ENCODE results near the gene SHROOM3.

SHROOM3 gene

DNA sequence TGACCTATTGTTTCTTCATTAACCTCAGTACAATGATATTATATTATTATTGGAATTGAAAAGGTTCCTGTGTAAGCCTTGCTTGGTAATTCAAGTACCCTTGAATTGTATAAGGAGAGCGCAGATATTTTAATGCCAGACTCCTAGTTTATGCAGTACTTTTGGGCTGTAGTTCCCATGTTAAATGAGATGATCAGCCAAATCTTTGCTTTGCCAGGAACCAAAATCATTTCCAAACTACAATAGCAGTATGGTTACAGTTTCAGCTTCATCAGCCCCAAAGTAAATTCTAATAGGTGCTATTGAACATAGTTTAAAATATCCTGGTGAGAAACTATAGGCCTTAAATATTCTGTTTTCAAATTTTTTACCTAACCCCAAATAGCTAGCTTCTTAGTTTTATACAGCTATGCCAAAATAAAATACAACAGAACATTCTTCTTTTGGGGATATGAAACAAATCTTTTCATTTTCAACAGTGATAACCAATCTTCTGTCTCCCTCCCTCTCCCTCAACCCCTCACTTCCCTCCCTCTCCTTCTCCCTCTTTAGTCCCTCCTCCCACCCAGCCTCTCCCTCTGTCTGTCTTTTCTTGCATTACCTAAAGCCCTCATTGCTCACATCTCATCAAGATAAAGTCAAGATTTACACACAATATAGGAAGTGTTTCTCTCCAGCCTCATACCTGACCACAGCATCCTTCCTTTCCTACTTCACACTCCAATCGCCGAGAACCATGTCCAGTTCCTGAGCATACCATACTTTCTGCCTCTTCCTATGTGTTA, 190.1 kb downstream of the SHROOM3 start:
- DNase-seq (ENCODE audit: low spot score) = no peak

DNA sequence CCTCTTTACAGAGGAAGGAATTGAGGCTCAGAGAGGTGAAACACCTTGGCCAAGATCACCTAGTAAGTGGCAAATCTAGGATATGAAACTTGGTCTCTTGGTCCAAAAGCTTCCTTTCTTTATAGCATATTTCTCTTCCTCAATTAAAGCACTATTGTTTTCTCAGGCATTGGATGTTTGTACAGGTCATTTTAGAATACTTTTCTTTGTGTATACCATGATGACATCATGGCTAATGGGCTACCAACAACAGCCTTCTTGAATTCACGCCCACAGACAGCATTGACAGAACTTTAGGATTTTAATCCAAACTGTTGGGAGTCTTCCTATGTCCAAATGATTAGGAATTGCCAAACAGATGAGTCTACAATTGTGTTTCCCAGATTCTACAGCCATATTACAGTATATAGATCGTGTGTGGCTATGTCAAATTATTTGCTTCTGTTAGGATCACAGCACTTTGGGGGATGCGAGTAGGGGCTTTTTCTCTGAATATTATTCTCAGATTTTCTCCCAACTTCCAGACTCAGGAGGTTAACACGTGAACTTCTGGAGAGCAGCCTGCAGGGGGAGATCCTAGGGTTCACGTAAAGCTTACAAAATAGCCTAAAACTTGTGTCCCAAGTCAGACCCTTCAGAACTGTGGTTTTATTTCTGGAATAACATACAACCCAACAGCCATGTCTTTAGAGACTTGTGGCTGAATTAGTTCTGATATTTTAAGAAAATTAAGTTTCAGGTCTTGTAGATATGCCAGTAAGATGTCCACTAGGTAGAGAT, 191.8 kb downstream of the SHROOM3 start:
- DNase-seq (ENCODE audit: low spot score) = no peak

DNA sequence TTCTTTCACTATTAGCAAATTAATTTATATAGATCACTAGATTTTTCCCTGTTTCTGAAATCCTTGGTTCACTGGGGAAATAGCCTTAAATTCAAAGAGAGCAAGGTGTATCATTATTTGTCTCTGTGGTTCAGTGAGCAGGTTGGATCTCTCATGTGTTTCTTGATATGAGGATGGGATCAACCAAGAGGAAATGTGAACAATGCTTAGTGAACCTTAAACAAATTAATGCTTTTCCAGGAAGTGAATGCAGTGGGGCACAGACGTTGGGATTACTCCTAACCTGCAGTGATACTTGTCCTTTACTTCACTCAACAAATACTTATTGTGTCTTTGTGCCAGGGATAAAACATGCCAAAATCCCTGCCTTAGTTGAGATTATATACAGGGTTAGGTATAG, 193.2 kb downstream of the SHROOM3 start:
- no peak for DNase-seq (ENCODE audit: low spot score)

DNA sequence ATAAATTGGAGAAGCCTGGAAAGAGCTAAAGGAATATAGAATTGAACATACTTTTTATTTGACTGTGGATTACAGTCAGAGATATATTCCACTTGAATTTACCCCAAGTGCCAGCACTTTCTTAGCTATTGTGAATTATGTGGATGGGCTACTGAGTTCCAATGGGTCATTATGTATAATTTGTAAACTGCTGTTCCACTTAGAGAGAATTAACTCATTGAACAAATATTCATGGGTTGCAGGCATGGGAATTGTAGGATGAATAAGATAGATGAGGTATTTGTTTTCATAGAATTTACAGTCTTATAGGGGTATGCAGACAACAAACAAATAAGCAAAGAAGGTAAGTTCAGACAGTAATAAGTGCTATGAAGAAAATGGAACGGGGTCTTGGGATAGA, 195.7 kb downstream of the SHROOM3 start:
- DNase-seq (ENCODE audit: low spot score) = no peak

- no peak for DNase-seq (ENCODE audit: low spot score)
Measured at GRCh38 chr4:76634220-76634619, 199.2 kb downstream of the SHROOM3 start.

DNA sequence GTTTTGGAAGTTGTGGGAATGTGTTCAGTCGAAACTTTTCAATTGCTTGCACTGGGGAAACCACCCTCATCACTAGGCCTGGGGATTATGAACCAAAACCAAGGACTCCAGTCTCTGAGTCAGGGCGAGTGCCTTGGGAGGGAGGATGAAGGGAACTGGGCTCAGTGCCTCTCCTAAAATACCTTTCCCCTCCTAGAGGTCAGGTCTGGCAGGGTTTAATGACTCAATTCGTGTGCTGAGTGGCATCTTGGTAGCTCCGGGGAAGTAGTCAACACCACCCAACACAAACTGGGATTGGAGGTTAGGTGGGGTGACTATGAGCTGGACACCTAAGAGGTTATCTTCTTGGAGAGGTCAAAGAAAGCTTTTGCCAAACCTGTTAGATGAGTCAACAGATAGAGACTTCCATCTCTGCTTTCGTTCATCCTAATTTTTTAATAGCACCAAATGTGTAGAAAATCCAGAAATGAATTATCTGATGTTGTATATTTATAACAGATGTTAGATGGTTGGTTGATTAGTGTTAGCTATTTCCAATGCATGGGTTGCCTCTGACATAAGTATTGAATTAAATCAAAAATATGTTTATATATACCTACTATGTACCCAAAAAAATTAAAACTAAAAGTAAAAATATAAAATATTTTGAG, 202.8 kb downstream of the SHROOM3 start:
- DNase-seq (ENCODE audit: low spot score) = no peak

DNA sequence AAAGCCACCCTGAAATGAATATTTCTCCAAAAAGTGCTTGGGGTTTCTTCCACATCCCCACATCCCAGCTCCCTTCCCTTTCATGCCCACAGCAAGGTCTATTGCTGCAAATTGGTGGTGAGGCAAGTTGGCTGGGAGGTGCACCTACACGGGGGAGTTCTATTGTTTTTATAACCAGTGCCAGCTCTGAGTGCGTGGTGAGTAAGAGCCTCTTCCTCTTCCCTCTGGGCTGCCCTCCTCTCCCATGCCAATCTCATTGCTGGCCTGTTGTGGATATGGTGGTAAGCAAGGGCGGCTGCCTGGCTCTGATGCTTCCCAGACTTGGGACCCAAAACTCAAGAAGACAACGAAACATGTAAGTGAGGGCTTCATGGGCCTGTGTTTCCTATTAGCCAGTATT, 204.3 kb downstream of the SHROOM3 start:
- no peak for DNase-seq (ENCODE audit: low spot score)

GRCh38 chr4:76640353-76640910, 205.4 kb downstream of the SHROOM3 start:
- no peak for DNase-seq (ENCODE audit: low spot score)

- no peak for DNase-seq (ENCODE audit: low spot score)
Measured at GRCh38 chr4:76641351-76641750, 206.3 kb downstream of the SHROOM3 start.

- DNase-seq (ENCODE audit: low spot score) = no peak
Measured at GRCh38 chr4:76641758-76642157, 206.7 kb downstream of the SHROOM3 start.

DNA sequence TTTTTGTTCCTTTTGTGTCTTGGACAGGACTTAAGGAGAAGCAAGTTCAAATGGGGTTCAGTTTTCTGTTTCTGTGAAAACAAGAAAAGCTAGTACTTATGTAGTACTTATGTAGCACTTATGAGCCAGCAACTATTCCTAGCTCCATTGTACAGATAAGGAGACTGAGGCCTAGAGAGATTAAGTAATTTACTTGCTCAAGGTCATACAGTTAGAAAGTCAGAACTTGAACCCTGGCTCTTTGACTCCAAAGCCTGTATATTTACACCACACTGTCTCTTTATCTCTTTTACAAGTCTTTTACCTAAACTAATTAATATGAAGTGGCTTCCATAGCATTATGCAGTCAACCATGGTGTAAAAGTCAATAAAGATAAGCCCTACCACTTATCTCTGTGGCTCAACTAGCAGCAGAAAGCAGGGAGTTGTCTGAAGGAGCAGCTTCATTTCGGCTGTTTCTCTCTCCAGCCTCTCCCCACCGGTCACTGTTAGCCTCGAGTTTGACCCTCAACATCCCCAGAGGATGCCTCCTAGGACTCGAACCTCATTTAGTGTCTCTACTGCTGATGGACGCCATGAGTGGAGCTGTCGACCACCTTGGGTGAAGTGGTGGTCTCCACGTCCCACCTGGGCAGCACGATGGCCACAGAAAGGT, 209.9 kb downstream of the SHROOM3 start:
- no peak for DNase-seq (ENCODE audit: low spot score)

DNA sequence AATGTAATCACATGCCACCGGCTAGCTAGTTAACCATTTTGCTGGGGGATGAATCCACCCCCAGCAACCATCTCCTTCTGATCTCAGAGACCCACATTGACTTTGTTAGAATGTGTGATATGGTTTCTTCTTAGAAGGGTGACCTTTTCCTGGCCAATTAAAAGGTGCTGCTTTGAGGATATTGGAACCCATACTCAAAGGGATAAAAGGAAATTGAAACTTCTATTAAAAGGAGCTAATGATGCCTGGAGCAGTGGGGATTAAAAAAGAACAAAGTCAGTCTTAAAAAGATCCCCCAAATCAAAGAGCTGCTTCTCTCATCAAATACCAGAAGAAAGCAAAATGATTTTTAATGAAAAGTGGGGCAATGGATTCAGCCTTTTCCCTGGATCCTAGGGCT, 214.1 kb downstream of the SHROOM3 start:
- no peak for DNase-seq (ENCODE audit: low spot score)

GRCh38 chr4:76651616-76652015, 216.6 kb downstream of the SHROOM3 start:
- DNase-seq (ENCODE audit: low spot score) = no peak

DNA sequence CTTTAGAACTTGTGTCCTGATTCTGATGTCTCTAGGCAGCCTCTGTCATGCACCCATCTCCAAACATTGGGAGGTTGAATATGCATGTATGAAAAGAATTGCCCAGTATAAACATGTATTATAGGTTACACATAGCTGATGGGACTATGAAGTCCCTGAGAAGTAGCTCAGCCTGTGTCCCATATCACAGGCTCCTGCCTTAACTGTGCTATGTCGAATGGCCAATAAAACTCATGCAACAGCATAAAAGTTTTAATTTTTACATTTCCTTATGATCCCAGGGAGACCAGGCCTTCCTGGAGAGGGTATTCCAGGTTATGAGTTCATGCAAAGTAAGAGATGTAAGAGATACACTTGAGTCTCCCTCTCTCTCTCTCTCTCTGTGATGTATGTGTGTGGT, 217.4 kb downstream of the SHROOM3 start:
- DNase-seq (ENCODE audit: low spot score) = no peak

GRCh38 chr4:76654084-76654483, 219.1 kb downstream of the SHROOM3 start:
- no peak for DNase-seq (ENCODE audit: low spot score)

DNA sequence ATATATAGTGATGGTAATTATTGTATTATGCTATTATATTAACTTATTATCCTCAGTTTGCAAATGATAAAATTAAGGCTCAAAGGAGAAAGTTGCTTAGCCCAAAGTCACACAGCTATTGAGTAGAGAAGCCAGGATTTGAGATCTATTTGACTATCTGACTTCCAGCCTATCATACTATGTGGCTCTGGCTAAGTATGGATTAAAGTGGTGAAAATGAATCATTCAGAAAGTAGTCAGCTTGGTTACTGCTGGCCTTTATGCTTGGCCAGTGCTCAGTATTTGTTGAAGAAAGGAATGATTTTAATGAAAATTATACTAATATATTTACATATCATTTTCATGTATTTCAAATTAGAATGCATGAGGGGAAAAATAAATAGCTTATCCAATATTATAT, 219.8 kb downstream of the SHROOM3 start:
- no peak for DNase-seq (ENCODE audit: low spot score)

DNA sequence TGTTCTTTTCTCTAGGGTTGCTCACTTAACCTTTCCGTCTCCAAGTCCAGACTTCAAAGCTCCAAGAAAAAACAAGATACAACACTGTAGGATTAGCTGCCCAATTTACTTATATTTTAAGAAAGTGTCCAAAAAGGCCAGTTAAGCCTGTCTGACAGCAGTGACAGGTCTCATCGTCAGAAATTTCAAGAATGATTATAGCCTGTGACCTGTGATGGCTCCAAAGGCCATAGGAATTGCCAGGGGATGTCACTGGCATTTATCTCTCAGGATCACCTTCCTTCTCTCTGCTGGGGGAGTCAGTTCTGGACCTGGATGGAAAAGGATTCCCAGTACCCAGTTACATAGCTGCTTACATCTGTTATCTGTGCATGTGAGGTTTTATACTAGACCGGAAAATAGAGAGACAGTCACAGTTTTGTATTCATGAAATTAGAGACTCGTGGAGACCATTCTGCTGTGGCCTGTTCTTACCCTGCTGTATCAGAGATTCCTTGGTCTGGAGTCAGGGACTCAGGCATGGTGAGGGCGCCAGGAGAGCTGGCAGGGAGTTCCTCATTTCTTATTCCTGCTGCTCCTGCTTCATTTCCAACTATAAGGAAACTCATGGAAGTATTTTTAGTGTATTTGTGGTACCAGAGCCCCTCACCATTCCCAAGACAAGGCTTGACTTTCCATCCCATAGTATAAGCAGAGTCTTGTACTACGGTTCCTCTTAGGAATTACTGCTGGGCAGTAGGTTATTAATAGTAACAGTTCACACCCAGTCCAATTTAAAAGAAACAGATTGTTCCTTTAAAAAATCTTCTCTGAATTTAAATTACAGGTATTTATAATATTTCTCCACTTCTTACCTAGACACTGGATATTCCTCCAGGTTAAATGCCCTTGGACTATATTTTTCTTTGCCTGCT, 220.8 kb downstream of the SHROOM3 start:
- no peak for DNase-seq (ENCODE audit: low spot score)

- DNase-seq (ENCODE audit: low spot score) = no peak
Measured at GRCh38 chr4:76657443-76657842, 222.4 kb downstream of the SHROOM3 start.

GRCh38 chr4:76658231-76659102, 223.4 kb downstream of the SHROOM3 start:
- DNase-seq (ENCODE audit: low spot score) = no peak

DNA sequence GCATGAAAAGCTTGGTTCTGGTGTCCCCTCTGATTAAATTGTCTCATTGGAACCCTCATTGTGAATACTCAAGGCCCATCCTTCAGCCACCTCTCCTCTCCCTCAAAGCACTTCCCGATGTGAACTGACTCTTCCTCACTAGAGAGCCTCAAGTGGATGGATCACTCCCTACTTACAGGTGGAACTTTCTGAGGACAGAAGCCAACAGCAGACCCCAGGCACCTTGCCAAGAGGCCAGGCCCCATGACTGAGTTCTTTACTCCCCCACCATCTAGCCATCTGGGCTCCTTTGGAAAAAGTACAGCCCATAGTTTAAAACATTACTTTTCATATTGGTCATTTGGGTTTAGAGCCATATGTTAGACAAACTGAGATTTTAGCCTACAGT, 224.1 kb downstream of the SHROOM3 start:
- DNase-seq (ENCODE audit: low spot score) = no peak

All from ecto neural progenitor cell (in vitro differentiated cells).